DMS153 treated with DMSO at 0.1 percent for 48 hours (cell line): Measurements from ENCODE around the gene PRKN.

ENCODE experiments used
- DNase-seq: peaks from one replicate; lab custom pipeline; 2025; ENCODE audit not compliant: unreplicated experiment; lab: John Stamatoyannopoulos, UW

Gene PRKN

DNA sequence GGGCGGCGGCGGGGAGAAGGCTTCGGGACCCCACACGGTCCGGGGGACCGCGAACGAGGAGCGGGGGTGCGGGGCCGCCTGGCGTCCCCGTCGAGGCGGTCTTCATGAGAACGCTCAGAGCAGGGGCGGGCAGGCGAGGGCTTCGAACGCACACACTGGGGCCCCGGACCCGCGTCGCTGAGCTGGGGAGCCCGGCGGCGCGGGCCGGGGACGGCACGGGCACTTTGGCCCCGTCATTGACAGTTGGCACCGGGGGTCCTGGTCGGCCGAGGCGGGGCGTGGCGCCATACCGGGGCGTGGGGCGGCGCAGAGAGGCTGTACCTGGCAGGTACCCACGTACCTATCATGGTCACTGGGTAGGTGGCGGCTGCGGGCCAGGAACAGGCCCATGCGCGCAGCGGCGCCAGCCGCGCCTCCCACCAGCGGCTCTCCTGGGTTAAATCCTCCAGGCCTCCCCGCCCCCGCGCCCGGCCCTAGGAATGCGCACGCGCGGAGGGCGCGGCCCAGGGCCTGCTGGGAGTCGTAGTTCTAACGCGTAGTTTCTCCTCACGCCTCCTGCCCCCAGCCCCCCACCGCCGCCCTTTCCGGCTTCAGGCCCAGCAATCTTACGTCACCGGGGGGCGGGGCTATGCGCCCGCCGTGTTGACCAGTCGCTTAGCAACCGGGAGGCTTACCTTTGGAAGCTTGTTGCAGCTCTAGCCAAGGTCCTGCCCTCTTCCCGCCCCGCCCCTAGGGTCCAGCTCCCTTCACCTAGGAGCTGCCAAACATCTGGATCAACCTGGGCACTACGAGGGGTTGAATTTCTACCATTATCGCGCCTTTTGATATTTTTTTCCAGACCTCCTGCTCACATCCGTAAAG is at the start of gene PRKN, which contains the start of gene PACRG:
TSS of gene PRKN (minus strand) at position 445 of the 861 bp plus-strand sequence.
TSS of gene PACRG (plus strand) at position 653 of the 861 bp plus-strand sequence.
- DNase-seq = peak; percentile 92

- no peak for DNase-seq
These were observed 49.5 kb upstream of the PRKN start for GRCh38 chr6:162777091-162777490.

DNA sequence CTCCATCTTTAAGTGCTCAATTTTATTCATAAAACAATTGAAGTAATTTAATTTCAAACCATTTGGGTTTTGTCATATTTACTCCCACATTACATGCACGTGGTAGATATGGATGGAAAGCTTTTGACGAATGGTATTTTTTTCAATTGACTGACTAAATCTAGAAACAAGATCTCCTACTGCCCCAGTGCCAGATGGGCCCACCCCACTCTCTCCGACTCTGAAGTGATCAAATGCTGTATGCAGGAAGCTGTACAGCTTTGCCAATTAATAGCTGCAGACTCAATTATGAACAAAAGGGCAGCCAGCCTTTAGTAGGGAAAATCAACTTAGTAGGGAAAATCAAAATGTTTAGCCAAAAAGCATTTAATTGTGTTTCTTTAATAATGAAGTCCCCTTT is 46.4 kb upstream of the PRKN start:
- no peak for DNase-seq

GRCh38 chr6:162772466-162772865 is 44.9 kb upstream of the PRKN start:
- no peak for DNase-seq

- DNase-seq = no peak
These were observed 43.4 kb upstream of the PRKN start for GRCh38 chr6:162770955-162771354.

DNA sequence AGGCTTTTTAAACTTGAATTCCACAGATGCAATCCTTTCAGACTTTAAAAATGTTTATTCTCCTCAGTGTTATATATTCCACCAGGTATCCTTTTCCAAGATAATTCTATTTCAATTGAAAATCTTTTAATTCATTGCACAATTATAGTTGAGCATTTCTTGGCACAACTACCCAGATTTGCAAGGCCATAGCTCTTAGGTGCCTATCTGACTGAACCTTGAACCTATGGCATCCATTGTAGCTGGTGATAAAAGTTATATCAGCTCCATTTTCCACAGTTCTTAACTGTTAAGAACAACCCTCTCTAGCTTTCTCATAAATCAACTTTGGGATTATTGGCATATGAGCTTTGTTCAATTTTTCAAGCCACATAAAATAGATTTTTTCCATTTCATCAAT is 42.6 kb upstream of the PRKN start:
- DNase-seq = no peak

- DNase-seq = no peak
These were observed 26.2 kb upstream of the PRKN start for GRCh38 chr6:162753775-162754174.

DNA sequence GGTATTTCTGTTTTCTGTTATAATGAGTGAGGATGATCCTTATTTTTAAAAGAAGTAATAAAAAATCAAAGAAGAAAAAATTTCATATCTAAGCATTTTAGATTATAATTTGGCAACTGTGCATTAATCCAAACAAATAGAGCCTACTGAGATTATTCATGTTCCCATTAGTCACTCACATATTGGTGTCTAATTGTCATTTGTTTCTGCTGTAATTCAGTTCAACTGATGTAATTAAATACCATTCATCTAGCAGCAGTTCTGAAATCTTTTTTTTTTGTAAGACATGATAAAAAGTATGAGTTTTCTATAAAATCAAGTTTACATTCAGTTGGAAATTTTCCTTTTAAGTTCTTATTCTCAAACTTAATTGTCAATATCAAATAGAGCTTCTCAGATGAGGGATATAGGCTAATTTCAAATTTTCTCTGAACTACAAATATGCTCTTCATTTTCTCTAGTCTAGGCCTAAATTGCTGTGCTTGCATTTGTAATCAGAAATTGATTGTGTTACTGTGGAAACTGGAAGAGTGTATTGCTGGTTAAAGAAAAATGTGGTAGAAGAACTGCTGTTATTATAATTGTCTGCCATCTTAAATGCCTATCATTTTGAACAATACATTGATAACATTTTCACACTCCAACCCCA is 23.8 kb upstream of the PRKN start:
- no peak for DNase-seq

- no peak for DNase-seq
These were observed 23.2 kb upstream of the PRKN start for GRCh38 chr6:162750776-162751175.

GRCh38 chr6:162736961-162737360 is 9.4 kb upstream of the PRKN start:
- no peak for DNase-seq

DNA sequence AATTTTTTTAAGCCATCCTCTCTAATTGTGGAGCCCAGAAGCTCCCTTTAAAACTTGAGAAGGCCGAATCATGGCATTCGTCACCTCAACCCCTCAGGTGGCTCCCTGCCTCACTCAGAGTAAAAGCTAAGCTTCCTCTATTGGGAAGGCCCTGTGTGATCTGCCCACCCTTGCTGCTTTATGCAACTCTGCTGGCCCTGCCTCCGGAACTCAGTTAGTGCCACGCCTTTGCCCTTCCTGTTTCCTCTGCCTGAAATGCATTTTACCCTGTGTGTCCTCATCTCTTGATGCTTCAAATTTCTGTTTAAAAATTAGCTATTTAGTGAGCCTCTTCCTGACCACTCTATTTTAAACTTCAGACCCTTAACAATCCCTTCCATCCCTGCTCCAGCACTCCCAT is 5.9 kb upstream of the PRKN start:
- DNase-seq = no peak

DNA sequence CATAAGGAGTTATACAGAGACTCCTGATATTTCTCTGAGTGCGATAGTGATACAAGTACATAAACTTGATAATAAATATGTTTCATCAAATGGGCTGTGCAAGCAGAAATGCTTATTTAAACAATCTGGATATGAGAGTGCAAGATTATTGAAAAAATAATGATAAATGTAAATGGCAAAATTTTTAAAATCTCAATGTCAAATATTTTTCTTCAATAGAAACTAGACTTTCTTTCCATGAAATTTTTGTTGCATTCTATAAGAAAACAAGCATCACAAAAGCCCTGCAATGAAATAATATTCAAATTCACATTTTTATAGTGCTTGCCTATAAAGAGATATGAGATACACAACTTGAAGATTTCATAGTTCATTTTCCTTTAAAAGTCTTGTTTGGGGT is 2.9 kb upstream of the PRKN start:
- DNase-seq = no peak

GRCh38 chr6:162728706-162729105 is 1.1 kb upstream of the PRKN start:
- no peak for DNase-seq

DNA sequence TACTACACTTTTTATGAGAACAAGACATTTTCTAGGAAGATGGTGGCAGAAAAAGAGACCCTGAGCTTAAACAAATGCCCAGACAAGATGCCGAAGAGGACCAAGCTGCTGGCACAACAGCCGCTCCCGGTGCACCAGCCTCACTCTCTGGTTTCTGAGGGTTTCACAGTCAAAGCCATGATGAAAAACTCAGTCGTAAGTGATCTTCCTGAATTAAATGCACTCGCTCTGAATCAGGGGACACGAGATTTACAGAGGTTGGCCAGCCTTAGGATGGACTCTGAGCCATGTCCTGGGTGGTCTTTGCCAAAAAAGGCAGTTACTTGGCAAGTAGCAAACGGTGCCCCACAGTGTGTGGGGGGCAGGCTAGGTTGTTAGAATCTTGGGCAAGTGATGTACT is 631 bp upstream of the PRKN start:
- no peak for DNase-seq

GRCh38 chr6:162726947-162727321 is 632 bp downstream of the PRKN start:
- no peak for DNase-seq

- no peak for DNase-seq
These were observed 4.9 kb downstream of the PRKN start for GRCh38 chr6:162722633-162723032.

- no peak for DNase-seq
These were observed 5.3 kb downstream of the PRKN start for GRCh38 chr6:162722226-162722625.

DNA sequence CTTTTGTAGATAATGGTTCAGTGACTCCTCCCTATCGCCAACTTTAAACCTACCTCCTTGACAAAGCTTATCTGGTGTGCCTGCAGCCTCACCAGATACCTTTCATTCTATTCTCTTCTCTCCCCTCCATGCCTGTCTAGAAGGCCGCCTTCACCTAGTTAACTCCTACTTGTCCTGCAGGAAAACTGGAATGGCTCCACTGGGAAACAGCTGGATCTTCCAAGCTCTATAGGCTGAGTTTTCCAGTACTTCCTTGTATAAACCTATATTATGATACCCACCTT is 6.2 kb downstream of the PRKN start:
- no peak for DNase-seq

DNA sequence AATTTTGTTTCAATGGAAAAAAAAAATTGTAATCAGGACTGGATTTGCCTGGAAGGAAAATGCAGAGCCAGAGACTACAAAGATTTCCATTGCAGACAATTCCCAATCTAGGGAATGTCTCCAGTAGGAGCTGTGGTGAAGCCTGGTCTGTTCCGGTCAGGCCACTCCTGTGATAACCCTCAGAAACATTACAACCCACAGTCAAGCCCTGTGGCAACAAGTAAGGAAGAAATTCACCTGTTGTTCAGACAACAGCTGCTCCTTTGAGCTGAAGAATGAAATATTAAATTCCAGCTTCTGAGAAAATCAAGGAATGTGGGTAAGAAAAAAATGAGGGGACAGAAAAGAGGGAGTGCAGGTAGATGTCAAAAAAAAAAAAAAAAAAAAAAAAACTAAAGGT is 8.0 kb downstream of the PRKN start:
- no peak for DNase-seq

GRCh38 chr6:162715601-162716000 is 12.0 kb downstream of the PRKN start:
- DNase-seq = no peak

GRCh38 chr6:162713974-162714780 is 13.4 kb downstream of the PRKN start:
- no peak for DNase-seq

GRCh38 chr6:162712694-162713093 is 14.9 kb downstream of the PRKN start:
- no peak for DNase-seq
